ENCODE data around the gene BMP7. TPM values are rescaled to one million over a fixed set of nuclear protein-coding genes. Genes with fewer than 3 reads are reported as not detected.
A peak's percentile ranks its signal among the peaks of the same experiment; 100 is the strongest.

Gene BMP7
- total and polyA plus RNA-seq, 12 donors: 0.74 to 6.7 (median 2.2) TPM; not detected in 3

GRCh38 chr20:57247292-57247965 is 19.0 kb downstream of the BMP7 start:
- H3K4me1 ChIP-seq (replicated peaks in 1 of 2): no peaks in the 10 kb centered on the region
- no peak for DNase-seq
- WGBS, 4 donors: 60 to 69% (median 65%) methylated on average over 8 of the region's 8 CpGs
- no peaks in the 10 kb centered on the region for H3K36me3 ChIP-seq (replicated peaks in 1 of 2)
- H3K9me3 ChIP-seq (replicated peaks in 1 of 3): no peaks in the 10 kb centered on the region
- TF ChIP-seq, protein P1, sequence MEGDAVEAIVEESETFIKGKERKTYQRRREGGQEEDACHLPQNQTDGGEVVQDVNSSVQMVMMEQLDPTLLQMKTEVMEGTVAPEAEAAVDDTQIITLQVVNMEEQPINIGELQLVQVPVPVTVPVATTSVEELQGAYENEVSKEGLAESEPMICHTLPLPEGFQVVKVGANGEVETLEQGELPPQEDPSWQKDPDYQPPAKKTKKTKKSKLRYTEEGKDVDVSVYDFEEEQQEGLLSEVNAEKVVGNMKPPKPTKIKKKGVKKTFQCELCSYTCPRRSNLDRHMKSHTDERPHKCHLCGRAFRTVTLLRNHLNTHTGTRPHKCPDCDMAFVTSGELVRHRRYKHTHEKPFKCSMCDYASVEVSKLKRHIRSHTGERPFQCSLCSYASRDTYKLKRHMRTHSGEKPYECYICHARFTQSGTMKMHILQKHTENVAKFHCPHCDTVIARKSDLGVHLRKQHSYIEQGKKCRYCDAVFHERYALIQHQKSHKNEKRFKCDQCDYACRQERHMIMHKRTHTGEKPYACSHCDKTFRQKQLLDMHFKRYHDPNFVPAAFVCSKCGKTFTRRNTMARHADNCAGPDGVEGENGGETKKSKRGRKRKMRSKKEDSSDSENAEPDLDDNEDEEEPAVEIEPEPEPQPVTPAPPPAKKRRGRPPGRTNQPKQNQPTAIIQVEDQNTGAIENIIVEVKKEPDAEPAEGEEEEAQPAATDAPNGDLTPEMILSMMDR (IDR thresholded peaks at IDR 0.05): no peak
- TF ChIP-seq POLR2A (IDR thresholded peaks at IDR 0.05): no peak
- H3K27ac ChIP-seq: no peak overlapping the region
- no peak overlapping the region for H3K4me3 ChIP-seq
- no peaks in the 10 kb centered on the region for H3K27me3 ChIP-seq
- intact Hi-C loops (cut with DNase I): no loop called here

DNA sequence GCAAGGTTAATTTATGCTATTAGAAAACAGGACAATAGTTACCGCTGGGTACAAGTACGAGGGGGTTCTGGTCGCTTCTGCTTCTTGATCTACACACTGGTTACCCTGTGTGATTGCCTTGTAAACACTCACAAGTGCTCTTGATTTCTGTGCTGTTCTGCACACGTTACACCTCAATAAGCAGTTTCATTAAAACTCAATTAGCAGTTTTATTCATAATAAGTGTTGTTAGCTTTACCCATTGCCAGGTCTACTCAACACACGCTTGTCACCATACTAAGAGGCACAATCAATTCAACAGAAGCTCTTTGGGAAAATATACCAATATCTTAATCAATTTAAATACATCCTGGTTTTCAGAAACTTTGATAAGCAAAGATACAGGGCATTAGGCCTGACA is 20.4 kb downstream of the BMP7 start:
- Histone ChIP-seq H3K4me3 (no peak overlapping the region), H3K4me1 (replicated peaks in 1 of 2) (no peaks in the 10 kb centered on the region), H3K27ac (no peak overlapping the region), H3K9me3 (replicated peaks in 1 of 3) (no peaks in the 10 kb centered on the region), H3K36me3 (replicated peaks in 1 of 2) (no peaks in the 10 kb centered on the region), H3K27me3 (no peaks in the 10 kb centered on the region)
- intact Hi-C loops (cut with DNase I): no loop called here
- 81 to 89% (median 86%) methylated on average over 5 of the region's 5 CpGs for WGBS, 4 donors
- TF ChIP-seq, protein P1 (IDR thresholded peaks at IDR 0.05): no peak
- TF ChIP-seq POLR2A (IDR thresholded peaks at IDR 0.05): no peak
- DNase-seq: no peak

DNA sequence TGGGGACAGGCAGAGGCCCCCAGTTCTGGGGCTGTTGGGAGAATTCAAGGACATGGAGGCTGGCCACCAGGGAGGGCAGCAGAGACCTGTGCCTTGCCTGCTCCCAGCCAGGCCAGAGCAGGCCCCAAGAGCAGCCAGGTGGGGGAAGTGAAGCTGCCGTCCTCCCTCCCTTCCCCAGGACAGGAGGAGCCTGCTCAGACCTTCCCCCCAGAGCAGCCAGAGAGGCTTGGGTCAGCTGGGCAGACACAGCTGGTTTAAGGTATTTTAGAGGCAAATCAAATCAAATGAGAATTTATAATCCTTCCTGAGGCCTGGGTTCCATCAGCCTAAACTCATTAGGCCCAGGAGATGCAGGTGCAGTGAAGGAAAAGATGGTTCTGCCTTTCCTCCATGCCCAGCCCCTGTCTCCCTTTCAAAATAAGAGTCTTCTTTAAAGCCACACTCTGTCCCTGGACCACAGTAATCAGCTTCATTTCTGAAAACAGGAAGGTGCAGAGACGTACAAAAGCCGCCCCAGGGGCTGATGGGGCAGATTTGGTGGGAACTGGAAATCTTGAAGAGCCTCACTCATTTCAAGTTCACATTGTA is 21.7 kb downstream of the BMP7 start:
- no peaks in the 10 kb centered on the region for H3K4me1 ChIP-seq (replicated peaks in 1 of 2)
- H3K4me3 ChIP-seq: no peak overlapping the region
- H3K27me3 ChIP-seq: no peaks in the 10 kb centered on the region
- intact Hi-C loops (cut with DNase I): no loop called here
- 52 to 68% (median 61%) methylated on average over 2 to 3 of the region's 3 CpGs for WGBS, 4 donors
- peak in 1 of 7 donors; percentile 85 for DNase-seq
- no peak overlapping the region for H3K27ac ChIP-seq
- H3K9me3 ChIP-seq (replicated peaks in 1 of 3): no peaks in the 10 kb centered on the region
- TF ChIP-seq, protein P1 (IDR thresholded peaks at IDR 0.05): no peak
- TF ChIP-seq POLR2A (IDR thresholded peaks at IDR 0.05): no peak
- no peaks in the 10 kb centered on the region for H3K36me3 ChIP-seq (replicated peaks in 1 of 2)

- TF ChIP-seq, protein P1 (IDR thresholded peaks at IDR 0.05): no peak
- TF ChIP-seq POLR2A (IDR thresholded peaks at IDR 0.05): no peak
- H3K27ac ChIP-seq: no peak overlapping the region
- H3K9me3 ChIP-seq (replicated peaks in 1 of 3): no peaks in the 10 kb centered on the region
- no peaks in the 10 kb centered on the region for H3K36me3 ChIP-seq (replicated peaks in 1 of 2)
- H3K27me3 ChIP-seq: no peaks in the 10 kb centered on the region
- WGBS, 4 donors: 66 to 85% (median 83%) methylated on average over 6 to 7 of the region's 7 CpGs
- intact Hi-C loops (cut with DNase I): no loop called here
- no peaks in the 10 kb centered on the region for H3K4me1 ChIP-seq (replicated peaks in 1 of 2)
- no peak for DNase-seq
- no peak overlapping the region for H3K4me3 ChIP-seq
Observed at GRCh38 chr20:57244221-57244585, 22.2 kb downstream of the BMP7 start.

All from adrenal gland (tissue), 12 donors.